NCI-H2171 (cell line): Measurements from ENCODE around the gene SLC31A2.
"Not testable (repeated sequence)": the region's sequence is repeated elsewhere in the genome, so short reads cannot be mapped to it uniquely, and the experiment has no call there.

Experiments
- DNase-seq: peaks from one replicate; lab custom pipeline; 2025; lab: John Stamatoyannopoulos, UW

The SLC31A2 gene

GRCh38 chr9:113150670-113151611 is at the start of gene SLC31A2:
Gene SLC31A2 (plus strand): TSS chr9:113151007. CDS start chr9:113151075, 68 bp downstream.
- DNase-seq, result peak; percentile 93

GRCh38 chr9:113105345-113105744 is 45.5 kb upstream of the SLC31A2 start:
- DNase-seq, result not testable (repeated sequence)

- DNase-seq, result not testable (repeated sequence)
These were observed 39.5 kb upstream of the SLC31A2 start for GRCh38 chr9:113111065-113111951.

GRCh38 chr9:113112706-113113510 is 37.9 kb upstream of the SLC31A2 start:
- not testable (repeated sequence) for DNase-seq

GRCh38 chr9:113118829-113119228 is 32.0 kb upstream of the SLC31A2 start:
- DNase-seq, result not testable (repeated sequence)

- no peak for DNase-seq
These were observed 25.3 kb upstream of the SLC31A2 start for GRCh38 chr9:113125386-113126035.

GRCh38 chr9:113129466-113129865 is 21.3 kb upstream of the SLC31A2 start:
- no peak for DNase-seq

- DNase-seq, result peak; percentile 27
These were observed 20.9 kb upstream of the SLC31A2 start for GRCh38 chr9:113129884-113130283.

GRCh38 chr9:113131689-113132151 is 19.1 kb upstream of the SLC31A2 start:
- DNase-seq, result no peak

GRCh38 chr9:113137196-113138168 is 13.3 kb upstream of the SLC31A2 start:
- DNase-seq, result no peak

- DNase-seq, result no peak
These were observed 12.0 kb upstream of the SLC31A2 start for GRCh38 chr9:113138760-113139159.

GRCh38 chr9:113139225-113139829 is 11.5 kb upstream of the SLC31A2 start:
- DNase-seq, result no peak

- DNase-seq, result no peak
These were observed 10.9 kb upstream of the SLC31A2 start for GRCh38 chr9:113139953-113140352.

- DNase-seq, result not testable (repeated sequence)
These were observed 9.9 kb upstream of the SLC31A2 start for GRCh38 chr9:113140896-113141295.

GRCh38 chr9:113143432-113144227 is 7.2 kb upstream of the SLC31A2 start:
- DNase-seq, result no peak

- DNase-seq, result no peak
These were observed 2.5 kb upstream of the SLC31A2 start for GRCh38 chr9:113148372-113148705.

- no peak for DNase-seq
These were observed 1.9 kb upstream of the SLC31A2 start for GRCh38 chr9:113148781-113149510.

GRCh38 chr9:113149561-113149960 is 1.2 kb upstream of the SLC31A2 start:
- DNase-seq, result not testable (repeated sequence)
